SK-N-SH (cell line): Measurements from ENCODE around the gene GEN1. TPM values are rescaled to one million over a fixed set of nuclear protein-coding genes. Genes with fewer than 3 reads are reported as not detected.

ENCODE experiments used
- CTCF ChIA-PET: fragments of 300-600, 350-600 bp; formaldehyde crosslinking; extraction: SDS; loops from one replicate; lab custom pipeline; 2021; lab: Yijun Ruan, JAX
- POLR2A ChIA-PET: fragments of 350-600 bp; sonication (Branson Sonifier 250); formaldehyde crosslinking; extraction: SDS; loops from one replicate; lab custom pipeline; 2020; ENCODE audit warnings: antibody characterized with exemption, inconsistent platforms; lab: Yijun Ruan, JAX
- DNase-seq: peaks from one replicate; pipeline ENCODE4 v3.0.0; 2012
- H2AFZ ChIP-seq: fragments of 200-600 bp; sonication (generic); 2 replicates; pipeline ENCODE4 v1.8.1; 2016; ENCODE audit warnings: antibody characterized with exemption, mild to moderate bottlenecking, low read depth
- H3F3A ChIP-seq: fragments of 200-600 bp; sonication (generic); replicated peaks from 2 replicates; pipeline ENCODE3; 2016; ENCODE audit warnings: antibody characterized with exemption, mild to moderate bottlenecking; ENCODE audit not compliant: insufficient read depth
- H3K27ac ChIP-seq, 2 experiments: fragments of 200-500 bp in 1 of 2; fragments of 200-600 bp in 1 of 2; sonication (Bioruptor generic) in 1 of 2; sonication (generic), shearing (Covaris generic) in 1 of 2; 2 replicates each; pipeline versions ENCODE4 v1.5.1 to v1.6.1; 2014 to 2016; ENCODE audit warnings: low read depth in 2 of 2, inconsistent platforms in 1 of 2, low read length in 1 of 2, mild to moderate bottlenecking in 1 of 2, mixed read lengths in 1 of 2
- H3K27me3 ChIP-seq: fragments of 200-600 bp; sonication (generic), shearing (Covaris generic); 2 replicates; pipeline ENCODE4 v1.6.1; 2016; ENCODE audit warnings: mixed run types; ENCODE audit not compliant: insufficient read depth
- H3K36me3 ChIP-seq, 2 experiments: fragments of 200-500 bp in 1 of 2; fragments of 200-600 bp in 1 of 2; sonication (Bioruptor generic) in 1 of 2; sonication (generic) in 1 of 2; replicated peaks in 1 of 2; 2 replicates each; pipeline versions ENCODE3 to v1.5.1; 2014 to 2016; ENCODE audit warnings: low read length in 1 of 2, mild to moderate bottlenecking in 1 of 2; ENCODE audit not compliant: insufficient read depth in 2 of 2, control insufficient read depth in 1 of 2
- H3K4me1 ChIP-seq, 2 experiments: fragments of 200-500 bp in 1 of 2; fragments of 200-600 bp in 1 of 2; sonication (Bioruptor generic) in 1 of 2; sonication (generic), shearing (Covaris generic) in 1 of 2; 2 replicates each; pipeline versions ENCODE4 v1.5.1 to v1.6.1; 2014 to 2016; ENCODE audit warnings: low read depth in 1 of 2, low read length in 1 of 2, mixed run types in 1 of 2; ENCODE audit not compliant: insufficient read depth in 2 of 2, control insufficient read depth in 1 of 2
- H3K4me2 ChIP-seq: fragments of 200-600 bp; sonication (generic), shearing (Covaris generic); 2 replicates; pipeline ENCODE4 v1.6.1; 2017; ENCODE audit warnings: mixed run types
- H3K4me3 ChIP-seq, 2 experiments: fragments of 200-500 bp in 1 of 2; fragments of 200-600 bp in 1 of 2; sonication (Bioruptor generic) in 1 of 2; sonication (generic), shearing (Covaris generic) in 1 of 2; 2 replicates each; pipeline versions ENCODE4 v1.5.1 to v1.8.1; 2014 to 2016; ENCODE audit warnings: low read depth in 2 of 2, inconsistent platforms in 1 of 2, low read length in 1 of 2, mild to moderate bottlenecking in 1 of 2, mixed read lengths in 1 of 2, moderate library complexity in 1 of 2
- H3K79me2 ChIP-seq: fragments of 200-600 bp; sonication (generic); 2 replicates; pipeline ENCODE4 v1.8.1; 2017; ENCODE audit warnings: mild to moderate bottlenecking; ENCODE audit not compliant: insufficient read depth
- H3K9ac ChIP-seq: fragments of 200-600 bp; sonication (generic); 2 replicates; pipeline ENCODE4 v1.6.1; 2017; ENCODE audit warnings: mixed run types
- H3K9me2 ChIP-seq: fragments of 200-600 bp; sonication (generic); 2 replicates; pipeline ENCODE4 v1.6.1; 2017; ENCODE audit warnings: mixed run types
- H3K9me3 ChIP-seq: fragments of 200-600 bp; sonication (generic); 2 replicates; pipeline ENCODE4 v1.6.1; 2017; ENCODE audit warnings: mixed run types, mild to moderate bottlenecking, moderate library complexity
- H4K20me1 ChIP-seq: fragments of 200-600 bp; sonication (generic); 2 replicates; pipeline ENCODE4 v1.6.1; 2017; ENCODE audit warnings: mild to moderate bottlenecking, mixed run types; ENCODE audit not compliant: insufficient read depth
- CHD2 ChIP-seq: fragments of 150-350 bp; IDR thresholded peaks from 2 replicates; pipeline ENCODE4 v1.6.1; 2018; ENCODE audit warnings: low read length; ENCODE audit not compliant: partially characterized antibody
- FOXJ3 ChIP-seq: sonication (generic); formaldehyde crosslinking; IDR thresholded peaks from 2 replicates; pipeline ENCODE4 v1.5.1; 2020; ENCODE audit warnings: mild to moderate bottlenecking, missing genetic modification reagents
- JUND ChIP-seq: IDR thresholded peaks from 2 replicates; pipeline ENCODE4 v1.4.0; 2012
- MXI1 ChIP-seq: IDR thresholded peaks from 2 replicates; pipeline ENCODE4 v1.6.1; 2012; ENCODE audit warnings: mild to moderate bottlenecking, low read depth, low read length, improper control_type of control experiment
- RAD21 ChIP-seq: IDR thresholded peaks from 2 replicates; pipeline ENCODE4 v1.6.1; 2012; ENCODE audit warnings: mild to moderate bottlenecking, low read length
- RCOR1 ChIP-seq: fragments of 150-350 bp; IDR thresholded peaks from 2 replicates; pipeline ENCODE4 v1.6.1; 2017; ENCODE audit warnings: antibody characterized with exemption, low read length
- TEAD4 ChIP-seq: IDR thresholded peaks from 2 replicates; pipeline ENCODE4 v1.4.0; 2012; ENCODE audit warnings: mild to moderate bottlenecking, borderline replicate concordance; ENCODE audit not compliant: insufficient read depth
- WGBS: methylation state at CpG from one replicate; pipeline ENCODE4 v1.1.6; 2017; ENCODE audit warnings: low lambda C conversion rate; 5-methylcytosine and 5-hydroxymethylcytosine counted together
- polyA plus RNA-seq, 3 experiments: library from polyadenylated mRNA; depleted of rRNA; stranded (reverse); fragments of >200 nt; gene quantifications; 2 replicates each; pipeline ENCODE4 v1.2.3, GENCODE V29; 2012
- TF ChIP-seq, protein P1 (sequence below): IDR thresholded peaks from 2 replicates; pipeline ENCODE4 v1.4.0; 2012; ENCODE audit warnings: low read depth, borderline replicate concordance
- TF ChIP-seq, protein P2 (sequence below): IDR thresholded peaks from 2 replicates; pipeline ENCODE4 v1.4.0; 2012; ENCODE audit warnings: low read depth

Gene GEN1
- polyA plus RNA-seq, 1 of the 3 experiments (the other 2 are of a cell fraction), result 5.3 TPM

DNA sequence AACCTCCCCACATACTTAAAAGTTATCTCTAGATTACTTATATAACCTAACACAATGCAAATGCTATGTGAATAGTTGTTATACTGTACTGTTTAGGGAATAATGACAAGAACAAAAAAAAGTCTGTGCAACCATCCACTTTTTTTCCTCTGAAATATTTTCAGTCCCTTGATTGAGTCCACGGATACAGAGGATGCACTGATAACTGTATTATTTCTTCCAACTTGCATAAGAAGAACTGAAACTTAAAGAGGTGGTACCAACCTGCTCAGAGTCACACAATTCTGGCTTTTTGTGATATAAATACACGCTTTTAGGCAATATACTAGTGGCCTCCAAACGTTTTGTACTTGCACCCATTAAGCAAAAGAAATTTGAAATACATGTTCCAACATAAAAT lies 1.7 kb upstream of the GEN1 start:
- Histone ChIP-seq H3F3A (peaks cover 10% of the 10 kb centered on the region), H3K9me3 (no peaks in the 10 kb centered on the region), H3K9me2 (no peaks in the 10 kb centered on the region), H3K9ac (peak overlapping the region; percentile 90; the same call in 1 of the 2 replicates), H3K36me3 (peaks cover 4 to 9% of the 10 kb centered on the region in 2 experiments), H2AFZ (no peak overlapping the region), H4K20me1 (no peaks in the 10 kb centered on the region; the same call in 1 of the 2 replicates), H3K4me3 (peak overlapping the region; percentile 84 to 99), H3K27ac (peak overlapping the region in 1 of 2 experiments; percentile 100; a peak in 2 of 4 replicates), H3K27me3 (no peaks in the 10 kb centered on the region), H3K4me1 (peaks cover 14 to 31% of the 10 kb centered on the region in 2 experiments; a peak in 3 of 4 replicates), H3K79me2 (peaks cover 93% of the 10 kb centered on the region), H3K4me2 (peak overlapping the region; percentile 89)
- ChIA-PET POLR2A (no interaction called here), CTCF (interaction anchor here (0.9 to 3.6 kb wide), 3 partner anchors 14 to 33 kb away, joined by 3 to 21 read pairs (median 3); no protein-coding TSS in a partner anchor)
- DNase-seq, result no peak
- WGBS, result 55% methylated on average over 3 of the region's 3 CpGs
- TF ChIP-seq FOXJ3 (CRISPR knock-in tag) (no peak), CHD2 (no peak), JUND (0 out of 2 replicates have a peak, but pooled peaks have one; percentile 5)

DNA sequence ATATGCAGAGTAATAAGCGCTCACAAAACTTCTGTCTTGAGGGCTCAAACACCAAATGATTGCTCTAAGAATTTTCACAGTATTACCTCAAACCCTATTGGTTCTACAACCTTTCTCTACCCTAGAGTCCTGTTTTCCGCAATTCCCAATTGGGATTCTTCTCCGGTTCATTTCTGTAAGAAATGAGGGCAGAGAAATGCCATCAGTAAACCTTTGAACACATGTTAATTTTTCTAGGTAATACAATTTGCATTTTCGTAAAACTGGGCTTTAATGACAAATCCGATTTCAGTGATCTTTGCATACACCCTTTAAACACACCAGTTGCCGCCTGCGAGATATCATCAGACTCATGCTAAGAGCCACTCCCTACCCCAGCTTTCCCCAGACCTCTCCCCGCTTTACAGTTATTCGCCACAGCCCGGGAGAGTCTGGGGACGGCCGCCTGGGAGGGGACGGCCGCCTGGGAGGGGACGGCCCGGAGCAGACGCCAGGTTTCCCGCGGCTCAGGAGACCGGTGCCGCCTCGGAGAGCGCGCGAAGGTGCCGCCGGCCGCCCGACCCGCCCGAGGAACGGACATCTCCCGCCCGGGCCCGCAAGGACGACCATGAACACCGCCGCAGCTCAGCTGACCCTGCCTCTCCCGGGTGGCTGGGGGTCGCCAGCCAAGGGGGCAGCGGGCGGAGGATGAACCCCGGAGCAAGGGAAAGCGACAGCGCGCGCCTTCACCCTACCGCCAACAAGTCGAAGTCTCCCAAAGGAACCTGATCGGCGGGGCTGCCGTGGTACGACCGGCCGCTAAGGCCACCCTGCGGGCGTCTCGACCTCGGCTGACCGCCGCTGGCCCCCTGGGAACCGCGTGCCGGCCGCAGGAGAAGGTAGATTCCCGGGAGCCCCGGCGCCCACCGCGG lies 791 bp upstream of the GEN1 start:
- peak overlapping the region; percentile 89 for H3K4me2 ChIP-seq
- no peaks in the 10 kb centered on the region; the same call in 1 of the 2 replicates for H4K20me1 ChIP-seq
- H3K36me3 ChIP-seq, result peaks cover 4 to 6% of the 10 kb centered on the region in 2 experiments
- peak overlapping the region; percentile 90 for H3K9ac ChIP-seq
- H3K4me3 ChIP-seq, result peak overlapping the region; percentile 84 to 99
- peaks cover 21 to 40% of the 10 kb centered on the region in 2 experiments for H3K4me1 ChIP-seq
- H3K27ac ChIP-seq, result peak overlapping the region; percentile 98 to 100
- H3K9me2 ChIP-seq, result no peaks in the 10 kb centered on the region
- POLR2A ChIA-PET, result interaction anchor here (0.6 to 1.8 kb wide), 3 partner anchors 78 to 1813 kb away, joined by 3 to 4 read pairs (median 3); no protein-coding TSS in a partner anchor
- under 1% methylated on average over 37 of the region's 70 CpGs for WGBS
- peak overlapping the region; percentile 73 for H2AFZ ChIP-seq
- H3F3A ChIP-seq, result peaks cover 10% of the 10 kb centered on the region
- H3K79me2 ChIP-seq, result peaks cover 93% of the 10 kb centered on the region
- peak; percentile 82 for DNase-seq
- TF ChIP-seq, protein P1, sequence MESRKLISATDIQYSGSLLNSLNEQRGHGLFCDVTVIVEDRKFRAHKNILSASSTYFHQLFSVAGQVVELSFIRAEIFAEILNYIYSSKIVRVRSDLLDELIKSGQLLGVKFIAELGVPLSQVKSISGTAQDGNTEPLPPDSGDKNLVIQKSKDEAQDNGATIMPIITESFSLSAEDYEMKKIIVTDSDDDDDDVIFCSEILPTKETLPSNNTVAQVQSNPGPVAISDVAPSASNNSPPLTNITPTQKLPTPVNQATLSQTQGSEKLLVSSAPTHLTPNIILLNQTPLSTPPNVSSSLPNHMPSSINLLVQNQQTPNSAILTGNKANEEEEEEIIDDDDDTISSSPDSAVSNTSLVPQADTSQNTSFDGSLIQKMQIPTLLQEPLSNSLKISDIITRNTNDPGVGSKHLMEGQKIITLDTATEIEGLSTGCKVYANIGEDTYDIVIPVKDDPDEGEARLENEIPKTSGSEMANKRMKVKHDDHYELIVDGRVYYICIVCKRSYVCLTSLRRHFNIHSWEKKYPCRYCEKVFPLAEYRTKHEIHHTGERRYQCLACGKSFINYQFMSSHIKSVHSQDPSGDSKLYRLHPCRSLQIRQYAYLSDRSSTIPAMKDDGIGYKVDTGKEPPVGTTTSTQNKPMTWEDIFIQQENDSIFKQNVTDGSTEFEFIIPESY, result no peak
- peak; percentile 5; the same call in 1 of the 2 replicates for TF ChIP-seq RCOR1
- TF ChIP-seq, protein P2, sequence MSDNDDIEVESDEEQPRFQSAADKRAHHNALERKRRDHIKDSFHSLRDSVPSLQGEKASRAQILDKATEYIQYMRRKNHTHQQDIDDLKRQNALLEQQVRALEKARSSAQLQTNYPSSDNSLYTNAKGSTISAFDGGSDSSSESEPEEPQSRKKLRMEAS, result peak; percentile 37; the same call in 1 of the 2 replicates
- 0 out of 2 replicates have a peak, but pooled peaks have one; percentile 13 for TF ChIP-seq TEAD4
- TF ChIP-seq MXI1, result peak; percentile 47; the same call in 1 of the 2 replicates
- TF ChIP-seq RAD21, result no peak
- H3K9me3 ChIP-seq, result no peaks in the 10 kb centered on the region
- CTCF ChIA-PET, result interaction anchor here (0.7 to 4.2 kb wide), 6 partner anchors 15 to 560 kb away, joined by 3 to 23 read pairs (median 4); partner anchors contain the start of gene MSGN1
- H3K27me3 ChIP-seq, result no peaks in the 10 kb centered on the region
